ENCODE data around the gene BYSL.

BYSL gene

GRCh38 chr6:41964201-41964887 is 43.0 kb downstream of the BYSL start:
- TF ChIP-seq TAF1 (IDR thresholded peaks at IDR 0.05; ENCODE audit: low read depth) = no peak
- no peak for TF ChIP-seq CEBPB (IDR thresholded peaks at IDR 0.05)
- TF ChIP-seq NFIC (IDR thresholded peaks at IDR 0.05) = no peak
- TF ChIP-seq FOXM1 (IDR thresholded peaks at IDR 0.05; ENCODE audit: borderline replicate concordance, low read depth) = no peak
- no peak for TF ChIP-seq USF1 (IDR thresholded peaks at IDR 0.05)
- TF ChIP-seq, protein P1, sequence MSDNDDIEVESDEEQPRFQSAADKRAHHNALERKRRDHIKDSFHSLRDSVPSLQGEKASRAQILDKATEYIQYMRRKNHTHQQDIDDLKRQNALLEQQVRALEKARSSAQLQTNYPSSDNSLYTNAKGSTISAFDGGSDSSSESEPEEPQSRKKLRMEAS (IDR thresholded peaks at IDR 0.05) = no peak
- no peak for TF ChIP-seq EGR1 (IDR thresholded peaks at IDR 0.05)
- no peak for TF ChIP-seq RAD21 (IDR thresholded peaks at IDR 0.05; ENCODE audit: low read depth)
- no peak for TF ChIP-seq TCF12 (IDR thresholded peaks at IDR 0.05; ENCODE audit: low read depth)
- TF ChIP-seq EP300 (IDR thresholded peaks at IDR 0.05; ENCODE audit: borderline replicate concordance) = no peak
- TF ChIP-seq, protein P2, sequence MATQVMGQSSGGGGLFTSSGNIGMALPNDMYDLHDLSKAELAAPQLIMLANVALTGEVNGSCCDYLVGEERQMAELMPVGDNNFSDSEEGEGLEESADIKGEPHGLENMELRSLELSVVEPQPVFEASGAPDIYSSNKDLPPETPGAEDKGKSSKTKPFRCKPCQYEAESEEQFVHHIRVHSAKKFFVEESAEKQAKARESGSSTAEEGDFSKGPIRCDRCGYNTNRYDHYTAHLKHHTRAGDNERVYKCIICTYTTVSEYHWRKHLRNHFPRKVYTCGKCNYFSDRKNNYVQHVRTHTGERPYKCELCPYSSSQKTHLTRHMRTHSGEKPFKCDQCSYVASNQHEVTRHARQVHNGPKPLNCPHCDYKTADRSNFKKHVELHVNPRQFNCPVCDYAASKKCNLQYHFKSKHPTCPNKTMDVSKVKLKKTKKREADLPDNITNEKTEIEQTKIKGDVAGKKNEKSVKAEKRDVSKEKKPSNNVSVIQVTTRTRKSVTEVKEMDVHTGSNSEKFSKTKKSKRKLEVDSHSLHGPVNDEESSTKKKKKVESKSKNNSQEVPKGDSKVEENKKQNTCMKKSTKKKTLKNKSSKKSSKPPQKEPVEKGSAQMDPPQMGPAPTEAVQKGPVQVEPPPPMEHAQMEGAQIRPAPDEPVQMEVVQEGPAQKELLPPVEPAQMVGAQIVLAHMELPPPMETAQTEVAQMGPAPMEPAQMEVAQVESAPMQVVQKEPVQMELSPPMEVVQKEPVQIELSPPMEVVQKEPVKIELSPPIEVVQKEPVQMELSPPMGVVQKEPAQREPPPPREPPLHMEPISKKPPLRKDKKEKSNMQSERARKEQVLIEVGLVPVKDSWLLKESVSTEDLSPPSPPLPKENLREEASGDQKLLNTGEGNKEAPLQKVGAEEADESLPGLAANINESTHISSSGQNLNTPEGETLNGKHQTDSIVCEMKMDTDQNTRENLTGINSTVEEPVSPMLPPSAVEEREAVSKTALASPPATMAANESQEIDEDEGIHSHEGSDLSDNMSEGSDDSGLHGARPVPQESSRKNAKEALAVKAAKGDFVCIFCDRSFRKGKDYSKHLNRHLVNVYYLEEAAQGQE (IDR thresholded peaks at IDR 0.05; ENCODE audit: low read depth) = no peak
- no peak for TF ChIP-seq ZBTB7A (IDR thresholded peaks at IDR 0.05; ENCODE audit: low read depth)
- no peak for TF ChIP-seq TEAD4 (IDR thresholded peaks at IDR 0.05)

DNA sequence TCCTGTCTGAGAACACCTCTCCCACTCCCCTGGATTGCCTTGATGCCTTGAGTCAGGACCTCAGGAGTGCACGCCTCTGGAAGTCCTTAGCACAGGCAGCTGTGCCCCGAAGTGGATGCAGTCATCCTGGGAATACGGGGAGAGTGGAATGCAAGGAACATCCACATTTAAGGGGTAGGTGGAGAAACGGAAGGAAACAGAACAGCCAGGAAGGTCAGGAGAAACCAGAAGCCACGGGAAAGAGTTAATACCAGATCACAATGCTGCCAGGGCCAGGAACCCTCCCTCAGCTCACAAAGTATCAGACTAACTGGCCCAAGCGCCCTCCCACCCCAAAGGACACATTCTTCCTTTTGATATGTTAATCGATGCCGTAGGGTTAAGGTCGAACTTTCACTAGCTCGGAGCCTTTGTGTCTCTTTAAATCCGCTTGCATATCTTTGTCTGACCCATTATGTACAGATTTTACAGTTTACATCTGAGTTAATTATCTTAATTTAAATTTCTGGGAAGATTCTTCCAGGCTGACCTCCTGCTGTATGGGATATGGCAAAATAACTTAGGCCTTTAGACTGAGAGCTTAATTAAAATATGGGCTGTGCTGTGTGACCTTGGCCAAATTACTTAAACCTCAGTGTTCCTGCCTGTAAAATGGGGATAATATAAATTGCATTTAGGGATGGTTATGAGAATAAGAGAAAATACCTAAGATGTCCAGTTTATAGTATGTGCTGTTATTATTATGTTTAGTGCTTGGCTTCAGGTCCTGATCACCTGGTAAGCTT is 44.3 kb downstream of the BYSL start:
- no peak for TF ChIP-seq TAF1 (IDR thresholded peaks at IDR 0.05; ENCODE audit: low read depth)
- TF ChIP-seq EP300 (IDR thresholded peaks at IDR 0.05; ENCODE audit: borderline replicate concordance) = no peak
- TF ChIP-seq, protein P2 (IDR thresholded peaks at IDR 0.05; ENCODE audit: low read depth) = no peak
- no peak for TF ChIP-seq FOXM1 (IDR thresholded peaks at IDR 0.05; ENCODE audit: borderline replicate concordance, low read depth)
- no peak for TF ChIP-seq ZBTB7A (IDR thresholded peaks at IDR 0.05; ENCODE audit: low read depth)
- TF ChIP-seq NFIC (IDR thresholded peaks at IDR 0.05) = no peak
- no peak for TF ChIP-seq RAD21 (IDR thresholded peaks at IDR 0.05; ENCODE audit: low read depth)
- TF ChIP-seq TCF12 (IDR thresholded peaks at IDR 0.05; ENCODE audit: low read depth) = no peak
- TF ChIP-seq, protein P1 (IDR thresholded peaks at IDR 0.05) = no peak
- TF ChIP-seq TEAD4 (IDR thresholded peaks at IDR 0.05) = no peak
- TF ChIP-seq CEBPB (IDR thresholded peaks at IDR 0.05) = no peak
- no peak for TF ChIP-seq USF1 (IDR thresholded peaks at IDR 0.05)
- TF ChIP-seq YY1 (IDR thresholded peaks at IDR 0.05; ENCODE audit: low read depth) = no peak

DNA sequence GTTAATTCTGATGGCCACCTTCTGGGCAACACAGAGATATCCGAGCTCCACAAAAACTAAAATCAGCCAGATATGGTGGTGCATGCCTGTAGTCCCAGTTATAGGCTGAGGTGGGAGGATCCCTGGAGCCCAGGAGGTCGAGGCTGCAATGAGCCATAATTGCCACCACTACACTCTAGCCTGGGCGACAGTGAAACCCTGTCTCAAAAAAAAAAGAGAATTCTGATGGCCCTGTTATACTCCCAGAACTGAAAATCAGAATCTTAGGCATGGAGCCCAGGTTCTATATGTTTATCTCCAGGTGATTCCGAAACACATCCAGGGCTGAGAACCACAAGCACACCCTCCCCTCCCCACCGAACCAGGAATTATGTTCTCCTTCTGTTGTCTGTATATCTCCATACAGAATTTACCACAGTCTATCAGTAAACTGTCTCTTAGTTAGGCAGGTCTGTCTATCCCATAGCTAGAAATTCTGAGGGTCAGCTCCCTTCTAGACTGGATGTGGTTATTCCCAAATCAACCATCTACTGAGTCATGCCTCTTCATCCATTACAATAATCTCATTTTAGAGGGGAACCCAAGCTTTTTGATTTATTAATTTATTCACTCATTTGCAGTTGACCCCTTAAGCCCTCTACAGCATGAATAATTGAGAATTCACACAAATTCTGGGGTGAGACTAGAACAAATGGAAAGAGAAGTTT is 45.1 kb downstream of the BYSL start:
- TF ChIP-seq, protein P2 (IDR thresholded peaks at IDR 0.05; ENCODE audit: low read depth) = no peak
- no peak for TF ChIP-seq CEBPB (IDR thresholded peaks at IDR 0.05)
- TF ChIP-seq TAF1 (IDR thresholded peaks at IDR 0.05; ENCODE audit: low read depth) = no peak
- TF ChIP-seq CREB1 (IDR thresholded peaks at IDR 0.05; ENCODE audit: low read depth) = no peak
- no peak for TF ChIP-seq TEAD4 (IDR thresholded peaks at IDR 0.05)
- TF ChIP-seq EGR1 (IDR thresholded peaks at IDR 0.05) = no peak
- TF ChIP-seq ZBTB7A (IDR thresholded peaks at IDR 0.05; ENCODE audit: low read depth) = no peak
- TF ChIP-seq YY1 (IDR thresholded peaks at IDR 0.05; ENCODE audit: low read depth) = no peak
- no peak for TF ChIP-seq TCF12 (IDR thresholded peaks at IDR 0.05; ENCODE audit: low read depth)
- no peak for TF ChIP-seq NFIC (IDR thresholded peaks at IDR 0.05)
- no peak for TF ChIP-seq FOXM1 (IDR thresholded peaks at IDR 0.05; ENCODE audit: borderline replicate concordance, low read depth)
- no peak for TF ChIP-seq EP300 (IDR thresholded peaks at IDR 0.05; ENCODE audit: borderline replicate concordance)
- TF ChIP-seq, protein P1 (IDR thresholded peaks at IDR 0.05) = no peak
- TF ChIP-seq USF1 (IDR thresholded peaks at IDR 0.05) = no peak
- no peak for TF ChIP-seq RAD21 (IDR thresholded peaks at IDR 0.05; ENCODE audit: low read depth)

All from Ishikawa (cell line).